Spleen (tissue), 11 donors: Measurements from ENCODE around the gene PLXNC1. TPM values are rescaled to one million over a fixed set of nuclear protein-coding genes. Genes with fewer than 3 reads are reported as not detected.
A peak's percentile ranks its signal among the peaks of the same experiment; 100 is the strongest.

Experiments used
- DNase-seq: peaks from one replicate; pipeline ENCODE4 v3.0.0-alpha.2; 2020
- H3K27ac ChIP-seq, 8 donors: fragments of 200-600 bp; sonication (generic) in 7 of 8; 1 replicate in 4 of 8; 2 replicates in 4 of 8; pipeline versions ENCODE4 v1.5.0 to v1.8.0; 2016 to 2021; ENCODE audit warnings: inconsistent platforms in 4 of 8, mild to moderate bottlenecking in 4 of 8, moderate library complexity in 1 of 8
- H3K27me3 ChIP-seq, 7 donors: fragments of 200-600 bp; sonication (generic) in 6 of 7; replicated peaks in 1 of 7; 1 replicate in 4 of 7; 2 replicates in 3 of 7; pipeline versions ENCODE4 v1.5.0 to v1.8.0; 2016 to 2021; ENCODE audit warnings: inconsistent platforms in 3 of 7, mild to moderate bottlenecking in 1 of 7
- H3K36me3 ChIP-seq, 6 donors: fragments of 200-600 bp; sonication (generic) in 5 of 6; 1 replicate in 4 of 6; 2 replicates in 2 of 6; pipeline versions ENCODE4 v1.5.0 to v1.8.0; 2016 to 2021; ENCODE audit warnings: inconsistent platforms in 2 of 6
- H3K4me1 ChIP-seq, 6 donors: fragments of 200-600 bp; sonication (generic) in 5 of 6; 1 replicate in 3 of 6; 2 replicates in 3 of 6; pipeline versions ENCODE4 v1.5.0 to v1.8.0; 2016 to 2021; ENCODE audit warnings: inconsistent platforms in 3 of 6
- H3K4me3 ChIP-seq, 8 donors: fragments of 200-600 bp; sonication (generic) in 7 of 8; 1 replicate in 4 of 8; 2 replicates in 4 of 8; pipeline versions ENCODE4 v1.5.0 to v1.8.0; 2016 to 2021; ENCODE audit warnings: inconsistent platforms in 4 of 8, mild to moderate bottlenecking in 4 of 8, moderate library complexity in 2 of 8
- H3K9me3 ChIP-seq, 8 donors: fragments of 200-600 bp; sonication (generic) in 7 of 8; 1 replicate in 4 of 8; 2 replicates in 4 of 8; pipeline versions ENCODE4 v1.5.0 to v1.8.0; 2016 to 2021; ENCODE audit warnings: inconsistent platforms in 4 of 8
- CTCF ChIP-seq, 11 experiments: fragments of 200-600 bp in 7 of 11; fragments of 450-650 bp in 4 of 11; sonication (generic) in 4 of 11; IDR thresholded peaks in 8 of 11; conservative IDR thresholded peaks in 3 of 11; 1 replicate in 7 of 11; 2 replicates in 4 of 11; pipeline versions ENCODE4 v1.4.0 to v1.8.0; 2016 to 2021; ENCODE audit warnings: antibody characterized with exemption in 11 of 11, inconsistent platforms in 4 of 11, mild to moderate bottlenecking in 1 of 11
- POLR2A ChIP-seq, 3 donors: fragments of 450-650 bp; IDR thresholded peaks; one replicate each; pipeline ENCODE4 v1.5.1; 2017; ENCODE audit warnings: antibody characterized with exemption in 3 of 3, mild to moderate bottlenecking in 1 of 3
- POLR2AphosphoS5 ChIP-seq, 3 donors: sonication (generic); formaldehyde crosslinking; IDR thresholded peaks; one replicate each; pipeline ENCODE4 v1.5.1; 2017; ENCODE audit warnings: antibody characterized with exemption in 3 of 3
- WGBS, 5 donors: extraction: QIAGEN DNeasy Blood & Tissue Kit in 3 of 5; methylation state at CpG; one replicate each; pipeline versions ENCODE4 v1.1.5 to v1.1.7; 2013 to 2018; 5-methylcytosine and 5-hydroxymethylcytosine counted together
- intact Hi-C: fragments of 100-400 bp; cut with DNase I; formaldehyde crosslinking; loops from one replicate; pipeline ENCODE4 v1.15.0; 2023; ENCODE audit warnings: low total_unique reads
- polyA plus RNA-seq, 3 donors: library from polyadenylated mRNA; stranded (reverse); fragments of 200-250 nt; gene quantifications; one replicate each; pipeline ENCODE4 v1.2.1, GENCODE V29; 2013
- total RNA-seq, 7 donors: library from RNA; depleted of rRNA in 3 of 7; stranded (reverse); fragments of >200 nt in 3 of 7; fragmentation: NEBNext Ultra II Directional in 4 of 7; extraction: Animal tissue kit (Norgen Biotek cat#: 25700) in 4 of 7; gene quantifications; one replicate each; pipeline versions ENCODE4 v1.1.0 to v1.2.1, GENCODE V29; 2016 to 2021
- donor health status: healthy with polysubstance abuse.
- donor health status: DM: no; HTN: no; CAD: no; lungs with moderate emphysema.
- donor health status: DM: no; HTN: no; CAD: no.
- donor health status: Bipolar disorder and iron deficiency.
- donor health status: healthy.
- donor health status: DM: no; HTN: no; CAD: no.
- donor health status: DM: yes; HTN: yes; CAD: no.

The PLXNC1 gene
- total and polyA plus RNA-seq, 10 donors, result 6.8 to 138 (median 69.7) TPM

GRCh38 chr12:94140556-94140955, 7.8 kb upstream of the PLXNC1 start:
- peak; percentile 84 for DNase-seq
- TF ChIP-seq CTCF (IDR thresholded peaks at IDR 0.05 in 8 of 11, conservative IDR thresholded peaks at IDR 0.05 in 3 of 11) (peak in 8 of 11 experiments; percentile 6 to 46 (median 29)), POLR2A (IDR thresholded peaks at IDR 0.05) (no peak)
- no peak overlapping the region for H3K4me3 ChIP-seq
- intact Hi-C loops, result no loop called here
- H3K27me3 ChIP-seq, result no peaks in the 10 kb centered on the region
- H3K9me3 ChIP-seq, result no peaks in the 10 kb centered on the region
- WGBS, 5 donors, result 90 to 95% (median 93%) methylated on average over 10 to 13 of the region's 13 CpGs
- H3K36me3 ChIP-seq, result no peaks in the 10 kb centered on the region
- H3K27ac ChIP-seq, result no peak overlapping the region
- H3K4me1 ChIP-seq, result peaks cover 0 to 9% (median under 1%) of the 10 kb centered on the region in 6 donors

- H3K36me3 ChIP-seq, result no peaks in the 10 kb centered on the region
- no peaks in the 10 kb centered on the region for H3K9me3 ChIP-seq
- TF ChIP-seq POLR2AphosphoS5 (IDR thresholded peaks at IDR 0.05), result no peak
- 85 to 94% (median 91%) methylated on average over 11 to 15 of the region's 15 CpGs for WGBS, 5 donors
- no peak overlapping the region for H3K27ac ChIP-seq
- no peak for DNase-seq
- peaks cover 0 to 15% (median 3%) of the 10 kb centered on the region in 6 donors for H3K4me1 ChIP-seq
- intact Hi-C loops, result no loop called here
- H3K27me3 ChIP-seq, result no peaks in the 10 kb centered on the region
- no peak overlapping the region for H3K4me3 ChIP-seq
Observed at GRCh38 chr12:94141004-94141764, 7.2 kb upstream of the PLXNC1 start.

GRCh38 chr12:94141892-94142291, 6.5 kb upstream of the PLXNC1 start:
- no peak overlapping the region for H3K27ac ChIP-seq
- no peak overlapping the region for H3K4me3 ChIP-seq
- no peaks in the 10 kb centered on the region for H3K27me3 ChIP-seq
- no peaks in the 10 kb centered on the region for H3K36me3 ChIP-seq
- 76 to 88% (median 84%) methylated on average over 3 of the region's 3 CpGs for WGBS, 5 donors
- TF ChIP-seq POLR2A (IDR thresholded peaks at IDR 0.05) (no peak), CTCF (IDR thresholded peaks at IDR 0.05 in 8 of 11, conservative IDR thresholded peaks at IDR 0.05 in 3 of 11) (no peak), POLR2AphosphoS5 (IDR thresholded peaks at IDR 0.05) (no peak)
- peaks cover 0 to 22% (median 4%) of the 10 kb centered on the region in 6 donors for H3K4me1 ChIP-seq
- intact Hi-C loops, result no loop called here
- no peak for DNase-seq
- no peaks in the 10 kb centered on the region for H3K9me3 ChIP-seq

- TF ChIP-seq POLR2AphosphoS5 (IDR thresholded peaks at IDR 0.05), result no peak
- no peak for TF ChIP-seq POLR2A (IDR thresholded peaks at IDR 0.05)
- no peak for TF ChIP-seq CTCF (IDR thresholded peaks at IDR 0.05 in 8 of 11, conservative IDR thresholded peaks at IDR 0.05 in 3 of 11)
- 58 to 77% (median 73%) methylated on average over 7 of the region's 7 CpGs for WGBS, 5 donors
- H3K4me1 ChIP-seq, result peaks cover 6 to 37% (median 14%) of the 10 kb centered on the region in 6 donors
- H3K36me3 ChIP-seq, result no peaks in the 10 kb centered on the region
- peaks cover 0 to 10% (median 0%) of the 10 kb centered on the region in 7 donors for H3K27me3 ChIP-seq
- no peaks in the 10 kb centered on the region for H3K9me3 ChIP-seq
- intact Hi-C loops, result no loop called here
- DNase-seq, result no peak
- H3K4me3 ChIP-seq, result no peak overlapping the region
- H3K27ac ChIP-seq, result no peak overlapping the region
Observed at GRCh38 chr12:94143438-94143837, 4.9 kb upstream of the PLXNC1 start.
